Upper lobe of left lung (tissue), 4 donors: Measurements from ENCODE around the gene GATAD2A.

Source experiments
- POLR2A ChIP-seq, 4 donors: fragments of 450-650 bp; IDR thresholded peaks; one replicate each; pipeline ENCODE4 v1.5.1; 2016 to 2017; ENCODE audit warnings: antibody characterized with exemption in 4 of 4, mild to moderate bottlenecking in 2 of 4
- POLR2AphosphoS5 ChIP-seq, 2 donors: sonication (generic); formaldehyde crosslinking; IDR thresholded peaks; one replicate each; pipeline ENCODE4 v1.5.1; 2017; ENCODE audit warnings: antibody characterized with exemption in 2 of 2
- TF ChIP-seq, protein P1 (sequence below), 6 experiments: fragments of 450-650 bp in 4 of 6; fragments of 200-600 bp in 2 of 6; sonication (generic) in 2 of 6; IDR thresholded peaks; one replicate each; pipeline ENCODE4 v1.5.1; 2016 to 2019; ENCODE audit warnings: antibody characterized with exemption in 6 of 6

DNA sequence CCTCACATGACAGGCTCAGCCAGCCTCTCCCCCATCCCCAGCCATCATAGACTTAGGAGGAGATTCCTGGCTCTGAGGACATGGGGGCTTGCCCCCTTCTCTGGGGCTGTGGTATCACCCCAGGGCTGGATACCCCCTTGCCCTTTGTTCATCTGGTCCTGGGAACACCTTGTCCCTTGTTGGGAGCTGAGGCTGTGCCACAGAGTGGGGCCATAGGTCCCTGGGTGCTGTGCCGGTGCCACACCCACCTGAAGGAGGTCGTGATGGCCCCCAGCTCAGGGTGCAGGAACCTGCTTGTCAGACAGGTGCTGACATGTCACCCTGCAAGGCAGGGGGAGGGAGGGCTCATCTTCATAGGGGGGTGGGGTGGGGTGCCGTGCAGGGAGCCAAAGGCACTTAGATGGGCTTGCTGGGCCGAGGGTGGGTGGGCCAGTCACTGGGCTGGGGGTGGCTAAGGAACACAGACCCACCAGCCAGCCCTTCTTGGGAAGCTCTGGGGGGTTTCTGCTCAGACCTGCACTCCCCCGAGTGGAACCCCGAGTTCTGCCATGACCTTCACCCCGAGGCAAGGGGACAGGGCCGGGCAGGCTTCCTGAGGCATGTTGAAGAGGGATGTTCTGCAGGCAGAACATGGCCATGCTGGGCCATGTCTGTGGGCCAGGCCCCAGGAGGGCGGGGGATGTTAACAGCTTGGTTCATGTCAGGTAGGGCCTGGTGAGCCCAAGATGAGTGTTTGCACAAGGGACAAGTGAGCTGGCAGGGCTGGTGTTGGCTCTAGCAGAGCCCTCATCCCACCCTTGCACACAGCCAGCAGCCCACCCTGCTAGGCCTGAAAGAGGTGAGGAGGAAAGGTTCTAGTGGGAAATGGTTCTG is 81.8 kb downstream of the GATAD2A start:
- TF ChIP-seq POLR2AphosphoS5 (IDR thresholded peaks at IDR 0.05) (no peak), POLR2A (IDR thresholded peaks at IDR 0.05) (no peak)
- TF ChIP-seq, protein P1, sequence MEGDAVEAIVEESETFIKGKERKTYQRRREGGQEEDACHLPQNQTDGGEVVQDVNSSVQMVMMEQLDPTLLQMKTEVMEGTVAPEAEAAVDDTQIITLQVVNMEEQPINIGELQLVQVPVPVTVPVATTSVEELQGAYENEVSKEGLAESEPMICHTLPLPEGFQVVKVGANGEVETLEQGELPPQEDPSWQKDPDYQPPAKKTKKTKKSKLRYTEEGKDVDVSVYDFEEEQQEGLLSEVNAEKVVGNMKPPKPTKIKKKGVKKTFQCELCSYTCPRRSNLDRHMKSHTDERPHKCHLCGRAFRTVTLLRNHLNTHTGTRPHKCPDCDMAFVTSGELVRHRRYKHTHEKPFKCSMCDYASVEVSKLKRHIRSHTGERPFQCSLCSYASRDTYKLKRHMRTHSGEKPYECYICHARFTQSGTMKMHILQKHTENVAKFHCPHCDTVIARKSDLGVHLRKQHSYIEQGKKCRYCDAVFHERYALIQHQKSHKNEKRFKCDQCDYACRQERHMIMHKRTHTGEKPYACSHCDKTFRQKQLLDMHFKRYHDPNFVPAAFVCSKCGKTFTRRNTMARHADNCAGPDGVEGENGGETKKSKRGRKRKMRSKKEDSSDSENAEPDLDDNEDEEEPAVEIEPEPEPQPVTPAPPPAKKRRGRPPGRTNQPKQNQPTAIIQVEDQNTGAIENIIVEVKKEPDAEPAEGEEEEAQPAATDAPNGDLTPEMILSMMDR (IDR thresholded peaks at IDR 0.05), result no peak
